Endothelial cell of umbilical vein (primary cell): ENCODE measurements around the gene TNNT3. TPM values are rescaled to one million over a fixed set of nuclear protein-coding genes. Genes with fewer than 3 reads are reported as not detected.

Experiments used
- BruUV-seq: library from RNA; stranded (reverse); fragments of 400-500 nt; replicated peaks from 2 replicates; lab custom pipeline; 2021; lab: Mats Ljungman, UMichigan
- CTCF ChIA-PET: fragments of 300-600, 350-600 bp; sonication (Branson Sonifier 250); formaldehyde crosslinking; loops from one replicate; lab custom pipeline; 2021; ENCODE audit warnings: antibody characterized with exemption, inconsistent platforms; lab: Charles Lee
- POLR2A ChIA-PET: fragments of 300-600, 350-600 bp; sonication (Branson Sonifier 250); formaldehyde crosslinking; loops from one replicate; lab custom pipeline; 2021; ENCODE audit warnings: antibody characterized with exemption, inconsistent platforms; lab: Charles Lee
- DNase-seq: peaks from one replicate; pipeline ENCODE4 v3.0.0-alpha.2; 2011; ENCODE audit warnings: low read depth, low spot score
- FAIRE-seq: peaks from 2 replicates; lab custom pipeline; 2011; peaks lifted over from hg19 to GRCh38; lab: Jason Lieb, UNC
- H2AFZ ChIP-seq: 2 replicates; pipeline ENCODE4 v1.6.0; 2012; ENCODE audit warnings: low read depth, low read length, control low read depth, inconsistent platforms
- H3K27ac ChIP-seq: 2 replicates; pipeline ENCODE4 v1.5.1; 2011; ENCODE audit warnings: low read depth, mild to moderate bottlenecking, control low read depth, low read length, moderate library complexity; ENCODE audit not compliant: insufficient read depth
- H3K27me3 ChIP-seq, 2 experiments: 2 replicates each; pipeline versions ENCODE4 v1.6.0 to v1.6.1; 2011; ENCODE audit warnings: low read length in 2 of 2, mixed read lengths in 1 of 2; ENCODE audit not compliant: control insufficient read depth in 2 of 2, insufficient read depth in 2 of 2
- H3K36me3 ChIP-seq, 2 experiments: 2 replicates in 1 of 2; 3 replicates in 1 of 2; pipeline ENCODE4 v1.5.1; 2011; ENCODE audit warnings: low read length in 2 of 2, mild to moderate bottlenecking in 1 of 2, moderate library complexity in 1 of 2; ENCODE audit not compliant: control insufficient read depth in 2 of 2, insufficient read depth in 2 of 2; ENCODE audit errors: extremely low read depth in 1 of 2
- H3K4me1 ChIP-seq: 3 replicates; pipeline ENCODE4 v1.5.1; 2011; ENCODE audit warnings: mild to moderate bottlenecking, low read length; ENCODE audit not compliant: control insufficient read depth, insufficient read depth; ENCODE audit errors: extremely low read depth
- H3K4me2 ChIP-seq: 2 replicates; pipeline ENCODE4 v1.6.1; 2011; ENCODE audit warnings: low read length, control low read depth, mixed read lengths; ENCODE audit not compliant: insufficient read depth
- H3K4me3 ChIP-seq, 3 experiments: fragments of 200-600 bp in 1 of 3; sonication (generic), shearing (Covaris generic) in 1 of 3; replicated peaks in 1 of 3; 2 replicates each; pipeline ENCODE4 v1.5.1; 2011 to 2016; ENCODE audit warnings: control low read depth in 3 of 3, low read length in 3 of 3, mild to moderate bottlenecking in 2 of 3, inconsistent platforms in 1 of 3, low read depth in 1 of 3, moderate library complexity in 1 of 3; ENCODE audit not compliant: insufficient read depth in 1 of 3
- H3K79me2 ChIP-seq: 2 replicates; pipeline ENCODE4 v1.6.0; 2012; ENCODE audit warnings: low read length, inconsistent platforms; ENCODE audit not compliant: control insufficient read depth, insufficient read depth
- H3K9ac ChIP-seq: replicated peaks from 2 replicates; pipeline ENCODE3; 2011; ENCODE audit warnings: low read length, control low read depth; ENCODE audit not compliant: insufficient read depth; ENCODE audit errors: extremely low read depth
- H3K9me1 ChIP-seq: replicated peaks from 3 replicates; pipeline ENCODE4 v1.6.0; 2011; ENCODE audit warnings: mild to moderate bottlenecking, low read length; ENCODE audit not compliant: control insufficient read depth, insufficient read depth; ENCODE audit errors: extremely low read depth
- H3K9me3 ChIP-seq: replicated peaks from 2 replicates; pipeline ENCODE4 v1.5.1; 2012; ENCODE audit warnings: low read length, inconsistent platforms; ENCODE audit not compliant: control insufficient read depth, insufficient read depth
- H4K20me1 ChIP-seq: replicated peaks from 2 replicates; pipeline ENCODE3; 2011; ENCODE audit warnings: mild to moderate bottlenecking, low read length; ENCODE audit not compliant: control insufficient read depth, insufficient read depth; ENCODE audit errors: extremely low read depth
- CTCF ChIP-seq, 2 donors: IDR thresholded peaks; 1 replicate in 1 of 2; 2 replicates in 1 of 2; pipeline ENCODE4 v1.5.1; 2011; ENCODE audit warnings: low read length in 2 of 2, mild to moderate bottlenecking in 2 of 2, moderate library complexity in 2 of 2, control low read depth in 1 of 2, inconsistent platforms in 1 of 2, low read depth in 1 of 2; ENCODE audit not compliant: insufficient read depth in 1 of 2; ENCODE audit errors: extremely low read depth in 1 of 2
- EZH2 ChIP-seq: IDR thresholded peaks from 2 replicates; pipeline ENCODE4 v1.6.1; 2012; ENCODE audit warnings: borderline replicate concordance, low read depth, mild to moderate bottlenecking, moderate library complexity, low read length, inconsistent platforms; ENCODE audit not compliant: severe bottlenecking
- FOS ChIP-seq: IDR thresholded peaks from 2 replicates; pipeline ENCODE4 v1.6.1; 2011; ENCODE audit warnings: mild to moderate bottlenecking, low read length, moderate library complexity, borderline replicate concordance; ENCODE audit not compliant: insufficient read depth
- GATA2 ChIP-seq: IDR thresholded peaks from 2 replicates; pipeline ENCODE4 v1.7.0; 2011; ENCODE audit warnings: low read depth, mild to moderate bottlenecking, moderate library complexity, mixed read lengths, low read length; ENCODE audit not compliant: insufficient read length, insufficient read depth
- JUN ChIP-seq: IDR thresholded peaks from 2 replicates; pipeline ENCODE4 v1.6.1; 2011; ENCODE audit warnings: borderline replicate concordance, low read depth; ENCODE audit not compliant: insufficient read length, insufficient read depth
- MAX ChIP-seq: IDR thresholded peaks from 2 replicates; pipeline ENCODE4 v1.6.1; 2011; ENCODE audit not compliant: insufficient read depth, insufficient read length
- MYC ChIP-seq: IDR thresholded peaks from one replicate; pipeline ENCODE4 v1.6.1; 2011; ENCODE audit warnings: mild to moderate bottlenecking, low read depth, low read length
- POLR2A ChIP-seq: IDR thresholded peaks from 2 replicates; pipeline ENCODE4 v1.6.1; 2012; ENCODE audit warnings: low read depth, mild to moderate bottlenecking, control low read depth, low read length
- POLR2AphosphoS5 ChIP-seq: IDR thresholded peaks from 2 replicates; pipeline ENCODE4 v1.6.1; 2012; ENCODE audit warnings: low read depth, mild to moderate bottlenecking, control low read depth, low read length, moderate library complexity; ENCODE audit not compliant: insufficient read depth
- dilution Hi-C: fragments of 300-500 bp; cut with MboI; formaldehyde crosslinking; loops from one replicate; pipeline ENCODE4 v1.15.0; 2019; ENCODE audit warnings: low sequenced_read_pairs; ENCODE audit not compliant: extremely low pct_ligation_motif_present
- intact Hi-C: fragments of 100-400 bp; cut with micrococcal nuclease; formaldehyde crosslinking; loops from one replicate; pipeline ENCODE4 v1.10.0; 2022
- polyA plus RNA-seq, 4 experiments: library from polyadenylated mRNA; depleted of rRNA in 3 of 4; stranded (reverse) in 3 of 4; unstranded in 1 of 4; fragments of >200 nt; gene quantifications; 2 replicates each; pipeline versions ENCODE4 v1.2.1 to v1.2.3, GENCODE V29; 2011 to 2012; ENCODE audit warnings: missing spikeins in 1 of 4
- total RNA-seq: library from RNA; stranded (reverse); gene quantifications from 2 replicates; pipeline ENCODE4 v1.2.3, GENCODE V29; 2021

Gene TNNT3
- total and polyA plus RNA-seq, 2 donors (not counting 3 experiments of a cell fraction or from before 2014, with no cell fraction given): not detected

- Histone ChIP-seq H3K36me3 (no peaks in the 10 kb centered on the region), H4K20me1 (no peaks in the 10 kb centered on the region), H3K9ac (no peak overlapping the region), H2AFZ (no peak overlapping the region), H3K9me1 (no peaks in the 10 kb centered on the region), H3K4me3 (no peak overlapping the region), H3K79me2 (no peaks in the 10 kb centered on the region), H3K4me1 (no peaks in the 10 kb centered on the region), H3K9me3 (no peaks in the 10 kb centered on the region), H3K27ac (no peak overlapping the region), H3K4me2 (no peak overlapping the region), H3K27me3 (no peaks in the 10 kb centered on the region)
- POLR2A ChIA-PET: no interaction called here
- FAIRE-seq (no peak), DNase-seq (no peak)
- intact Hi-C loops: no loop called here
- dilution Hi-C loops: no loop called here
- TF ChIP-seq MYC: no peak
- TF ChIP-seq GATA2: no peak
- no peak for TF ChIP-seq POLR2AphosphoS5
- TF ChIP-seq POLR2A: no peak
- TF ChIP-seq JUN: no peak
- no peak for TF ChIP-seq CTCF (IDR thresholded peaks at IDR 0.05; ENCODE audit: extremely low read depth in 1 of 2, insufficient read depth in 1 of 2, low read depth in 1 of 2, low read length in 2 of 2)
- no peak for TF ChIP-seq MAX
- no peak for TF ChIP-seq EZH2
- TF ChIP-seq FOS: no peak
- BruUV-seq: no TSS peak
- CTCF ChIA-PET: interaction anchor here (1.0 to 2.3 kb wide), 6 partner anchors 21 to 269 kb away, joined by 3 to 20 read pairs (median 6); no protein-coding TSS in a partner anchor
Observed at GRCh38 chr11:1921574-1922141, 2.2 kb downstream of the TNNT3 start.
